Stomach (tissue), 4 donors: ENCODE results near the gene CMTM7.

Experiments
- CTCF ChIP-seq, 7 experiments: fragments of 450-650 bp in 4 of 7; fragments of 200-600 bp in 3 of 7; sonication (generic) in 3 of 7; IDR thresholded peaks; one replicate each; pipeline ENCODE4 v1.5.1; 2016 to 2019; ENCODE audit warnings: antibody characterized with exemption in 7 of 7, control low read depth in 2 of 7, mild to moderate bottlenecking in 1 of 7
- POLR2A ChIP-seq, 4 donors: fragments of 450-650 bp; IDR thresholded peaks; one replicate each; pipeline ENCODE4 v1.6.1; 2016; ENCODE audit warnings: antibody characterized with exemption in 4 of 4, control low read depth in 2 of 4, mild to moderate bottlenecking in 1 of 4, moderate library complexity in 1 of 4

GRCh38 chr3:32347343-32348125, 44.1 kb upstream of the CMTM7 start:
- TF ChIP-seq CTCF (IDR thresholded peaks at IDR 0.05), result no peak
- TF ChIP-seq POLR2A (IDR thresholded peaks at IDR 0.05), result no peak
